SK-N-MC (cell line): ENCODE data around the gene DCAF12.

Source experiments
- DNase-seq: peaks from one replicate; pipeline ENCODE4 v3.0.0-alpha.2; 2011; ENCODE audit warnings: low read depth, low spot score
- H3K27ac ChIP-seq: fragments of 200-600 bp; sonication (generic); 2 replicates; pipeline ENCODE4 v1.5.1; 2016; ENCODE audit warnings: mixed run types
- H3K36me3 ChIP-seq: fragments of 200-600 bp; sonication (generic); 2 replicates; pipeline ENCODE4 v1.6.1; 2017; ENCODE audit warnings: antibody characterized with exemption, low read length, mixed read lengths; ENCODE audit not compliant: insufficient read depth
- H3K4me3 ChIP-seq: fragments of 200-600 bp; sonication (generic); 2 replicates; pipeline ENCODE4 v1.5.1; 2016
- H3K9ac ChIP-seq: fragments of 200-600 bp; sonication (generic); 2 replicates; pipeline ENCODE4 v1.8.0; 2017; ENCODE audit warnings: mixed run types, mixed read lengths; ENCODE audit not compliant: insufficient read length
- H3K9me3 ChIP-seq: fragments of 200-600 bp; sonication (generic); 2 replicates; pipeline ENCODE4 v1.6.1; 2017; ENCODE audit warnings: low read depth, mild to moderate bottlenecking, antibody characterized with exemption, low read length, moderate library complexity, mixed read lengths
- EZH2 ChIP-seq: fragments of 200-600 bp; sonication (generic); IDR thresholded peaks from one replicate; pipeline ENCODE4 v1.6.1; 2017; ENCODE audit warnings: antibody characterized with exemption
- FOXP2 ChIP-seq: optimal IDR thresholded peaks from 2 replicates; pipeline ENCODE3; 2011; ENCODE audit warnings: mild to moderate bottlenecking, moderate library complexity; ENCODE audit not compliant: insufficient read depth; ENCODE audit errors: extremely low read length, control extremely low read depth
- POLR2AphosphoS5 ChIP-seq: IDR thresholded peaks from 2 replicates; pipeline ENCODE4 v1.6.1; 2012; ENCODE audit warnings: mild to moderate bottlenecking, low read depth, low read length, borderline replicate concordance

The DCAF12 gene

DNA sequence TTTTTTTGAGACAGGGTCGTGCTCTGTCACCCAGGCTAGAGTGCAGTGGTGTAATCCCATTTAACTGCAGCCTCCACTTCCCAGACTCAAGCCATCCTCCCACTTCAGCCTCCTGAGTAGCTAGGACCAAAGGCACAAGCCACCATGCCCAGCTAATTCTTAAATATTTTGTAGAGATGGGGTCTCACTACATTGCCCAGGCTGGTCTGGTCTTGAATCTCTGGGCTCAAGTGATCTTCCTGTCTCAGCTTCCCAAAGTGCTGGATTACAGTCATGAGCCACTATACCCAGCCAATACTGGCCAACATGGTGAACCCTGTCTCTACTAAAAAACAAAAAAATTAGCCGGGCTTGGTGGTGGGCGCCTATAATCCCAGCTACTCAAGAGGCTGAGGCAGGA, 6.8 kb downstream of the DCAF12 start:
- H3K27ac ChIP-seq: no peak overlapping the region
- H3K9ac ChIP-seq: no peak overlapping the region
- no peaks in the 10 kb centered on the region for H3K9me3 ChIP-seq
- TF ChIP-seq POLR2AphosphoS5 (no peak), EZH2 (no peak), FOXP2 (no peak)
- no peak overlapping the region for H3K4me3 ChIP-seq
- peaks cover 48% of the 10 kb centered on the region for H3K36me3 ChIP-seq
- no peak for DNase-seq

DNA sequence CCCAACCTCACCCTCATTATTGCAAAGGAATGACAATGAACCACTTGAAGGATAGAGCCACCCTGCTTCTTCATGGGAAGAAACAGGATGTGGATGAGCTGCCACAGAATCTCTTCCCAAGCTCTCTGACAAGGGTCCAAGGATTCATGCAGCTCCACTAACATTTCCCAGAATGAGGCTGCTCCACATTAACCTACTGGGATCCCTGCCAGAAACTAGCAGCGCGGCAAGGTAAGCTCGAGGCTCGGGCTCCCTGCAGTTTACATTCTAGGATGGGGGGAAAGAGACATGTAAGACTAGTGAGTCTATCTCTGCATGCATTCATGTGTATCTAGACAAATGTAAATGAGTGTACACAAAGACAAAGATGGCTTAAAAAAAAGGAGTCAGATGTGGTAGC, 12.1 kb downstream of the DCAF12 start:
- TF ChIP-seq FOXP2 (no peak), POLR2AphosphoS5 (no peak), EZH2 (no peak)
- no peak overlapping the region for H3K4me3 ChIP-seq
- no peak overlapping the region for H3K9ac ChIP-seq
- no peaks in the 10 kb centered on the region for H3K9me3 ChIP-seq
- DNase-seq: no peak
- H3K36me3 ChIP-seq: peaks cover 37% of the 10 kb centered on the region
- H3K27ac ChIP-seq: no peak overlapping the region

DNA sequence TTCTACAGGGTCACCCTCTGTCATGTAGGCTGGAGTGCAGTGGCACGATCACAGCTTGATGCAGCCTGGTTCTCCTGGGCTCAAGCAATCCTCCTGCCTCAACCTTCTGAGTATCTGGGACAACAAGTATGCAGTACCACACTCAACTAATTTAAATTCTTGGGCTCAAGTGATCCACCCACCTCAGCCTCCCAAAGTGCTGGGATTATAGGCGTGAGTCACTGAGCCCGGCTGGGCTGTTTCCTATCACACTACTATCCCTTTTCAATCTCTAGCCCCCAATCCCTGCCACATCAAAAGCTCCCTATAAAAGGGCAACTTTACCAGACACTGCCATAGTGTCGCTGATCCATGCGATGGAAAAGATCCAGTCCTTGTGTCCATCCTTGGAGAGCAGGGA, 20.4 kb downstream of the DCAF12 start:
- TF ChIP-seq FOXP2 (no peak), EZH2 (no peak), POLR2AphosphoS5 (no peak)
- no peak overlapping the region for H3K4me3 ChIP-seq
- peaks cover 60% of the 10 kb centered on the region for H3K36me3 ChIP-seq
- DNase-seq: no peak
- no peak overlapping the region for H3K9ac ChIP-seq
- H3K27ac ChIP-seq: no peak overlapping the region
- H3K9me3 ChIP-seq: no peaks in the 10 kb centered on the region

DNA sequence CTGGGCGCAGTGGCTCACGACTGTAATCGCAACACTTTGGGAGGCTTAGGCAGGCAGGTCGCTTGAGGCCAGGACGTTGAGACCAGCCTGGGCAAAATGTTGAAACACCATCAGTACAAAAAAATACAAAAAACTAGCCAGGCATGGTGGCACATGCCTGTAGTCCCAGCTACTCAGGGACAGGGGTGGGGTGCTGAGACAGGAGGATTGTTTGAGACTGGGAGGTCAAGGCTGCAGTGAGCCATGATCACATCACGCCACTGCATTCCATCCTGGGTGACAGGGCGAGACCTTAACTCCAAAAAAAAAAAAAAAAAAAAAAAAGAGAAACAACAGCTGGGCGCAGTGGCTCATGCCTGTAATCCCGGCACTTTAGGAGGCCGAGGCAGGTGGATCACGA, 23.7 kb downstream of the DCAF12 start:
- H3K4me3 ChIP-seq: no peak overlapping the region
- DNase-seq: no peak
- peaks cover 66% of the 10 kb centered on the region for H3K36me3 ChIP-seq
- H3K27ac ChIP-seq: no peak overlapping the region
- H3K9me3 ChIP-seq: no peaks in the 10 kb centered on the region
- no peak for TF ChIP-seq POLR2AphosphoS5
- TF ChIP-seq FOXP2: no peak
- no peak for TF ChIP-seq EZH2
- H3K9ac ChIP-seq: no peak overlapping the region

DNA sequence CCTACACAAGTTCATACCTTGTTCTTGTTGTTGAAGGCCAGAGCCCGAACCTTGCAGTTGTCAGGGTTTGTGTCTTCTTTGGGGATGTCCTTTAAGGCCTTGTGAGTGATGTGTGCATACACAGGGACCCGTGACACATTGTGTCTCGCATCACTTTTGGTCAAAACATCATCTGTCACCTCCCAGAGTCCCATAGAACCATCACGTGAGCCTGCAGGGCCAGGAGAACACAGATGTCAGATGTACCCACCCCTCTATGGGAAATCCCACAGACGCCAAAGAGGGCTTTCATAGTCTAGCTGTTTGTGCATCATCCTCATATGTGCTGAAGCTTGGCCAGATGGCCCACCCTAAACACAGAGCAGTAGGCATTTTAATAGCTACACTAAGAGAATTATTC, 28.2 kb downstream of the DCAF12 start:
- no peak for DNase-seq
- Histone ChIP-seq H3K27ac (no peak overlapping the region), H3K4me3 (no peak overlapping the region), H3K36me3 (peaks cover 60% of the 10 kb centered on the region), H3K9me3 (no peaks in the 10 kb centered on the region), H3K9ac (no peak overlapping the region)
- TF ChIP-seq POLR2AphosphoS5: no peak
- TF ChIP-seq EZH2: no peak
- TF ChIP-seq FOXP2: no peak

DNA sequence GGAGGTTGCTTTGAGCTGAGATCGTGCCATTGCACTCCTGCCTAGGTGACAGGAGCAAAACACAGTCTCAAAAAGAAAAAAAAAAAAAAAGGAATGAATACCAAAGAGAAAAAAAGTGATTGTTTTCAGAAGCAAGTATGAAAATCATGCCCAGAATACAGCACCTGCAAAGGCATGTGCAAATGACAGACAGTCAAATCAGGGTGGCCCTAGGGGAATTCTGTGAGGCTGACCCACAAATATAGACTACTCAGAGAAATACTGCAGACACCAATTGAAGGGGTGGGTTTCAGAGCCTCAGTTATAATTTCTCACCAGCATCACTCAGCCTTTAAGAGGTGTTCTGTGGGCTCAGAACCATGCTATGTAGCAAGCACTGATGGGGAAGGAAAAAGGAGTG, 28.6 kb downstream of the DCAF12 start:
- H3K9ac ChIP-seq: no peak overlapping the region
- H3K9me3 ChIP-seq: no peaks in the 10 kb centered on the region
- DNase-seq: no peak
- no peak for TF ChIP-seq FOXP2
- TF ChIP-seq POLR2AphosphoS5: no peak
- TF ChIP-seq EZH2: no peak
- H3K4me3 ChIP-seq: no peak overlapping the region
- H3K36me3 ChIP-seq: peaks cover 62% of the 10 kb centered on the region
- no peak overlapping the region for H3K27ac ChIP-seq

DNA sequence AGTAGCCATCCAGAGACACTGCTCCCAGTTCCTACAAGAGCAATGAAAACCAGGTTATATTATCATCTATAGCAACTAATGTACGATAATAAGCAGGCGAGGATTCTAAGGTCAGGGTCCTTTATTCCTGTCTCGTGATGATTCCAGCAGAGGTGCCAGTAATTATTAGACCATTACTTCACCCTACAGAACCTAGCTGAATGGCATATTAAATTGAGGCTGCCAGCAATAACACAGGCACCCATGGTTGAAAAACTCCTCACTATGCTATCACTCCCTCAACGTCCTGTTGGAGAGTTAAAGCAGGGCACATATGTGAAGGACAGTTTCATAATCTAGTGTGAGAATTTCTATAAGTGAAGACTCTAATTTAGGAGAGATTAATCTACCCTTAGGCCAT, 29.7 kb downstream of the DCAF12 start:
- TF ChIP-seq FOXP2: no peak
- TF ChIP-seq EZH2: no peak
- no peak for TF ChIP-seq POLR2AphosphoS5
- no peak for DNase-seq
- Histone ChIP-seq H3K9me3 (no peaks in the 10 kb centered on the region), H3K27ac (no peak overlapping the region), H3K9ac (no peak overlapping the region), H3K36me3 (peaks cover 58% of the 10 kb centered on the region), H3K4me3 (no peak overlapping the region)

DNA sequence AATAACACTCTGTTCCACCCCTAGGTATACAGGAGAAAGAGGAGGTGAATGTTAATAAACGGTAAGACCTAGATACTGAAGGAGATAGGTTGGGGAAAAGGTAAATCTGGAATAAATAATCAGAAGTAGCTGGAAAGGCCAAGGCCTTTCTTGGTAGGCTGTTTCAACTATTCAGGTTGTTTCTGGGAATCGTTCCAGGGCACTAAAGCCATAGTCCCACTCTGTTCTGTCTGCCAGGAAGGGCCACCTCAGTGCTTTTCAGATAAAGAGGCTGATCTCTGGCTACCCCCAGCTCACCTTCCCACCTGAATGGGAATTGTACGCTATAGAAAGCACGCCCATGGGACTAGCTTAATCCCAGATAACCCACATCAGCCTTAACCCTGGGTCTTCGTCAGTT, 32.9 kb downstream of the DCAF12 start:
- no peak overlapping the region for H3K9ac ChIP-seq

DNA sequence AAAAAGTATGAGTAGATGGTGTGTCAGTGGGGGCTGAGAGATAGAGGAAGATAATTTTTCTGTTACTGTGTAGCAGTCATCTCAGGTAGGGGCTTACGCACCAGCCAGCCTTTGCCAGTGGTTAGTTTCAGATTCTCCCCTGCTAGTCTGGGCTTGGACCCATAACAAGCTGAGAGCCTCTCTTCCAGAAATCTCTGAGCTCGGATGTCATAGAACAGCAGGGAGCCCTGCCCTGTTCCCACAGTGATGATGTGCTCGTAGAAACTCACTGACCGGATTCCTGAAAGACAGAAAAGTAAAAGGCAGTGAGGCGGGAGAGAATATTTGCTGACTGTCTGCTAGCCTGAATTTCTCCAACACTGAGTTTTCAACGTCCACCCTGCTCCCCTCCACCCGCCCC, 37.2 kb downstream of the DCAF12 start:
- Histone ChIP-seq H3K4me3 (no peak overlapping the region), H3K9ac (no peak overlapping the region), H3K27ac (no peak overlapping the region), H3K36me3 (peaks cover 57% of the 10 kb centered on the region), H3K9me3 (no peaks in the 10 kb centered on the region)
- no peak for DNase-seq
- TF ChIP-seq EZH2 (no peak), FOXP2 (no peak), POLR2AphosphoS5 (no peak)

More for the DNA sequence above, 32.9 kb downstream of the DCAF12 start:
- H3K4me3 ChIP-seq: no peak overlapping the region
- DNase-seq: no peak
- TF ChIP-seq POLR2AphosphoS5: no peak
- no peak for TF ChIP-seq FOXP2
- TF ChIP-seq EZH2: no peak
- H3K9me3 ChIP-seq: no peaks in the 10 kb centered on the region
- H3K36me3 ChIP-seq: peaks cover 65% of the 10 kb centered on the region
- H3K27ac ChIP-seq: no peak overlapping the region
